GM11168 (cell line): Measurements from ENCODE around the gene NCK1.

Experiments
- in situ Hi-C: fragments of 300-500 bp; cut with MboI; formaldehyde crosslinking; loops from one replicate; pipeline ENCODE4 v1.12.0; 2022; ENCODE audit warnings: low sequenced_read_pairs; ENCODE audit not compliant: unreplicated experiment

Gene NCK1

DNA sequence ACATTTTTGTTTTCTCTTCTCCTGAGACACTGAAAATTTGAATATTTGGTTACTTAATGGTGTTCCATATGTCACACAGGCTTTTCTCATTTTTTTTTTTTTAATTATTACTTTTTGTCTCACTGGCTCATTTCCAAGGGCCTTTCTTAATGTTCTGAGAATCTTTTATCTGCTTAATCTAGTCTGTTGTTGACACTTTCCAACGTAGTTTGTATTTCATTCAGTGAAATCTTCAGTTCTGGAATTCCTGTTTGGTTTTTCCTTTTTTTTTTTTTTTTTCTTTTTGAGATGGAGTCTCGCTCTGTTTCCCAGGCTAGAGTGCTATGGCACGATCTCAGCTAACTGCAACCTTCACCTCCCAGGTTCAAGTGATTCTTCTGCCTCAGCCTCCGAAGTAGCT is 42.7 kb downstream of the NCK1 start:
- in situ Hi-C loops, result no loop called here

GRCh38 chr3:136905549-136905948 is 43.5 kb downstream of the NCK1 start:
- in situ Hi-C loops, result no loop called here

- in situ Hi-C loops, result no loop called here
Measured at GRCh38 chr3:136906725-136907124, 44.7 kb downstream of the NCK1 start.

DNA sequence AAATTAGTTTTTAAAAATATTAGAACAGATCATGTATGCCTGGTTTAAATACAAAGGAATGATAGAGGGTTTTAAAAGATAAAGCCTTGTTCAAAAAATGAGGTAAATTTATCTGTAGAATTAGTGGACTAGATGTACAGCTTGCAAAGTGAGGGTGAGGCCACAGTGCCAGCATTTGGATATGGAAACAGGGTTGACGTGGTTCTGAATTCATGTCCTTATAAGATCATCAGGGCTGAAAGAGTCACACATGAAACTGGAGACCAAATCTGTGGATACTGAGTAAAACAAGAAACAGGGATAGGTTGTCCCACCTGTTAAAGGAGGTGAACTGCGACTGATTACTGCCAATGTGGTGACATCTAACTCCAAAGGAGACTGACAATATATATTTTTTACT is 46.3 kb downstream of the NCK1 start:
- in situ Hi-C loops, result no loop called here

DNA sequence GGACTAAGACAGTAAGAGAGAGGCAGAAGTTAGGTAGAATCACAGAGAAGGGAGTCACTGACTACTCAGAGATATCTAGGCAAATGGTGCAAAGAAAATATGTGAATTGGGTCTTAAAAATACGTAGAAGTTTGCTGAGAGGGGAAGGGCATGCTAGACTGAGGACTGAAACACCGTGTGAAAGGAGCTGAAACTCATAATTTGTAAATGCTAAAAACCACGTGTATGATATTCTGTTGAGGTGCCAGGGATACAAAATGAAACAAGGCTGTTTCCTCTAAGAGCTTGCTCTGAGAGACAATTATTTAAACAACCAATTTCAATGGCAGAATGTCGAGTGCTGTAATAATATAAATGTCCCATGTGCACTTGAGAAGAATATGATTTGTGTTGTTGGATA is 47.2 kb downstream of the NCK1 start:
- in situ Hi-C loops, result no loop called here

GRCh38 chr3:136910697-136911096 is 48.7 kb downstream of the NCK1 start:
- in situ Hi-C loops, result no loop called here

- in situ Hi-C loops, result no loop called here
Measured at GRCh38 chr3:136913168-136913567, 51.2 kb downstream of the NCK1 start.

DNA sequence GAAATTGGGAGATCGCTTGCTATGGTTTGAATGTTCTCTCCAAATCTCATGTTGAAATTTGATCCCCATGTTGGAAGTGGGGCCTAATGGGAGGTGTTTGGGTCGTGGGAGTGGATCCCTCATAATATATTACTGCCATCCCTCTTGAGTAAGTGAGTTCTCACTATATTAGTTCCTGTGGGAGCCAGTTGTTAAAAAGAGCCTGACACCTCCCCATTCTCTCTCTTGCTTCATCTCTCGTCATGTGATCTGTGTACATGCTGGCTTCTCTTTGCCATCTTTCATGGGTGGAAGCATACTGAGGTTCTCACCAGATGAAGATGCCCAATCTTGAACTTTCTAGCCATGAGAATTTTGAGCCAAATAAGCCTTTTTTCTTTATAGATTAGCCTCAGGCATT is 52.7 kb downstream of the NCK1 start:
- in situ Hi-C loops, result no loop called here

DNA sequence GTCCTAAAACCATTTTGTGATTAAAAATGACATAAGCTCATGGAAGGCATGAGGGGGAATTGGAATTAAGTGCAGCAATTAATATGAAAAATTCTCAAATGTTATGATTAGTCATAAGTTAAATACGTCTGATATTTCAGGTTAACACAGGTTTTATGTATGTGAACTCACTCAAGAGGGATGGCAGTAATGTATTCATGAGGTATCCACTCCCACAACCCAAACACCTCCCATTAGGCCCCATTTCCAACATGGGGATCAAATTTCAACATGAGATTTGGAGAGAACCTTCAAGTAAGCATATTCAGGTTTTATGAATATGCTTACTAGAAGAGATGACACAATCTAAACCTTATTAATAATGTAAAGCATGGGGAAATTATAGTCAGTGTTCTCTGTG is 54.2 kb downstream of the NCK1 start:
- in situ Hi-C loops, result no loop called here

DNA sequence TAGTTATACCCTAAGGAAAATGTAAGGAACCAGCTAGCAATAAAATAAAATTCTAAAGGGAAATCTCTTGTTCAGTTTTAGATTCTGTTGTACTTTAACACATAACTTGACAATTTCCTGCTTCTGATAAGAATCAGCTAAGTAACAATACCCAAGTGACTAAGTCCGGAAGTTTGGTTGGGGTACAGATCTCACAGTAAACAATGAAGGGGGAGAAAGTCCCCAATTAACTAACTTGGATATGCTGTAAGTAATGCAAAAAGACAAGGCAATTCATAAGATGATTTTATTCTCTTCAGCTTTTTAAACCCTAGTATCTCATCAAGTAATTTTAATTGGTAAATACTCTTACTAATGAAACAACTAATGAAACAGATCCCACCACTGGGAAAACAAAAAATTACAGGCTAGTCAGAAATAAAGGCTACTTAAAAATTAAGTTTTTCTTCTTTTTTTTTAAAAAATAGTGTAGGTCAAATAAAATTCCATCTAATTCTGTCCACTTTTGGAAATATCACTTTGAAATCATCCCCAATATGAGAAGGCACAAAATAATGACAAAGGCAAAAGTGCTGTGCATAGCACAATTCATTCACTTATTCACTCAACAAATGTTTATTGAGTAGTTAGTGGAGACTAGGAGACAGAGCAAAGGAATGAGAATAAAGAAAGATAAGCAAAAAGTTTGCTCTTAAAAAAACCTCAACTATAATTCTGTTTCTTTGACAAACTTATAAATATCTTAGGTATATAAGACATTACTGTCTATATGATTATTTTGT is 58.0 kb downstream of the NCK1 start:
- in situ Hi-C loops, result no loop called here

GRCh38 chr3:136920904-136921611 is 59.0 kb downstream of the NCK1 start:
- in situ Hi-C loops, result no loop called here

GRCh38 chr3:136925425-136926190 is 63.6 kb downstream of the NCK1 start:
- in situ Hi-C loops, result no loop called here

DNA sequence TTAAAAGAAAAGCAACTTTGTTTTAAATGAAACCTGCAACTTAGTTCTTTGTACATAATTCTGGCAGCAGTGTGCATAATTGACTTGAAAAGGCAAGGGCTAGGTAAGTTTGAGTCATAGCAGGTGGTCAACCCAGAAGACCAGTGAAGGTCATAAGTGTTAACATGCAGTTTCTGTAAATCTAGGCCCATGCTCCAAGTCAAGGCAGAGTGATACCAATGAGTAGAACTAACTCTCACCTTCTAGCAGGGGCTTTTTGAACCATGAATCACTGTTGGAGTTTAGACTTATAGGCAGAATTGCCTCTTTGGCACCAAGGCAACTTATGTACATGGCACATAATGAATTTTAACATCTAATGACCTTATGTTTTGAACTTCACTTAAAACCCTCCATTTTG is 66.2 kb downstream of the NCK1 start:
- in situ Hi-C loops, result no loop called here

DNA sequence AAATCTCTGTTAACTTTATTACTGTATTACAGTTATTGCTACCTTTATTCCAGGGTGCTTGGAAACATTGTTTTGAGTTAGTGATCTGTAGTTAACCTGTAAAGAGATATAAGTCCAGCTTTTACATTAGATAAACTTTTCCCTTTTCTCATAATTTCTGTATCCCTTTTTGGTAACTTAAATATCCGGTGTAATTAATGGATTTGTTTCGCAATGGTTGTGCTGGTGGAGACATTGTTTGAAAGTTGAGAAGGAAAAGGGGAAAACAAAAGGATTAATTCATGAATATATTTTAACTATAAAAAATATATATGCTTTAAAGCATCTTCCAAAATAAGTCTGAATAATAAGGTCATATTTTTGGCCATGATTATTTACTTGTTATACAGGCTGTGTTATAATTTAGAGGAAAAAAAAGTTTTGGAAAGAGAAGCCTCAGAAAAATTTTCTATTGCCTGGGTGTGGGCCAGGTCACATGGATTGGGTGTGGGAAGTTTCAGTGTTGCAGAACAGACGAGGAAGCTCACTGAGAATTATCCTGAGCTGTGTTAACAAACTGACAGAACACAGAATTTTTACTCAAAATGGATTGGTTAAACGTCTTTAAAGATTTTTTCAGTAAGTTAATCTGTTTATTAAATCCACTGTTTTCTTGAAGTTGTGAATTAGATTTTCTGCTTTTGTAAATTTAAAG is 68.1 kb downstream of the NCK1 start:
- in situ Hi-C loops, result no loop called here

DNA sequence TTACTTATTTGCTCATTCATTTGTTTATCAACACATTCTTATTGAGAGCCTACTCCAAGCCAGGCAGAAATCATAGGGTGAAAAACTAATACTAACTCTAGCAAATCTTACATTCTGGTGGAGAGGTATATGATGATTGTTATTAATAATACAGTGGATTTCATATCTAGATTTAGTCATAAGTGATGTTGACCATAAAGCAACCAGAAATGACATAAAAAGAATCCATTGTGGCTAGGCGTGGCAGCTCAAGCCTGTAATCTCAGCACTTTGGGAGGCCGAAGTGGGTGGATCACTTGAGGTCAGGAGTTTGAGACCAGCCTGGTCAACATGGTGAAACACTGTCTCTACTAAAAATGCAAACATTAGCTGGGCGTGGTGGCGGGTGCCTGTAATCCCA is 69.6 kb downstream of the NCK1 start:
- in situ Hi-C loops, result no loop called here

- in situ Hi-C loops, result no loop called here
Measured at GRCh38 chr3:136932523-136932922, 70.5 kb downstream of the NCK1 start.

DNA sequence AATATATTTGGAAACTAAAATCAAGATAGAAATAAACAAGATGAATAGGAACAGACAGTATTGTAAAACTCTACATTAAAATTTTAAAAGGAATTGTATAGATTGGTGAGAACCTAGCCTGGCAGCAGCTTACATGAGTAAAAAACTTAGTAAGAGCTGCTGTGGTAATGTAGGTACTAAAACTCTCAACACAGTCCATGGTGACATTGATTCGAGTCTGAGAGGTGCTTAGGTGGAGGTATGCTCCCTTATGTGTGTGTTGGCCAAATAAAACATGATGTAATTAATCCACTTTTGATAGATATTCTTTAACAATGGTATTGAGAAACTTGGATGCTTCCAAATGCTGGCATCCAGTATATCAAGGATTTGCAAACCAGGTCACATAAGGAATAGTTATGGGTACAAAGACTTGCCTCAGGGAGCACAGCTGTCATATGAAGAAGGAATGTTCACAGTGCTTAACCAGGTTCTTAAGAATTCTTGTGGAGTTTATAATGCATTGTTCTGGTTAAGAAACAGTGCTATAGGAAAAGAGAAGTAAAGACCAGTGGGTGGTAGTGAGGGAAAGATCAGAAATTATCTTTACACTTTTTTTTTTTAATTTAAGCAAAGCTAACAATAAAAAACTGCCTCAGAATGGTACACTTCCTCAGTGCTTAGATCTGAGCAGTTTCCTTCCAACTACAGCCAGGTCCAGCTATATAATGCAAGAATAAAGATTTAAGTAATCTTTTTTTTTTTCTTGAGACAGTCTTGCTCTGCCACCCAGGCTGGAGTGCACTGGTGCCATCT is 71.2 kb downstream of the NCK1 start:
- in situ Hi-C loops, result no loop called here

- in situ Hi-C loops, result no loop called here
Measured at GRCh38 chr3:136937175-136937574, 75.2 kb downstream of the NCK1 start.

DNA sequence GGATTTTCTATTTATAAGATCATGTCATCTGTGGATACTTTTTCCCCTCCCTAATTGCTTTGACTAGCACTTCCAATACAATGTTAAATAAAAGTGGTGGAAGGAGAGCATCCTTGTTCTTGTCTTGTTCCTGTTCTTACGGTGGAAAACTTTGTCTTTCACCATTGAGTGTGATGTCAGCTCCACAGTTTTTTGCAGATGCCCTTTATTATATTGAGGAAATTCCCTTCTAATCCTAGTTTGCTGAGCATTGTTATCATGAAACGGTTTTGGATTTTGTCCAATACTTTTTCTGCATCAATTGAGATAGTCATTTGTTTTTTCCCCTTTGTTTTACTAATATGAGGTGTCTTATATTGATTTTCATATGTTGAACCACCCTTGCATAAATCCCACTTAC is 75.8 kb downstream of the NCK1 start:
- in situ Hi-C loops, result no loop called here

- in situ Hi-C loops, result no loop called here
Measured at GRCh38 chr3:136938334-136938733, 76.3 kb downstream of the NCK1 start.
